Upper lobe of left lung (tissue), 4 donors: Measurements from ENCODE around the gene SPTLC2.

Experiments
- CTCF ChIP-seq, 6 experiments: fragments of 450-650 bp in 4 of 6; fragments of 200-600 bp in 2 of 6; sonication (generic) in 2 of 6; IDR thresholded peaks; one replicate each; pipeline ENCODE4 v1.5.1; 2016 to 2019; ENCODE audit warnings: antibody characterized with exemption in 6 of 6
- POLR2AphosphoS5 ChIP-seq, 2 donors: sonication (generic); formaldehyde crosslinking; IDR thresholded peaks; one replicate each; pipeline ENCODE4 v1.5.1; 2017; ENCODE audit warnings: antibody characterized with exemption in 2 of 2

DNA sequence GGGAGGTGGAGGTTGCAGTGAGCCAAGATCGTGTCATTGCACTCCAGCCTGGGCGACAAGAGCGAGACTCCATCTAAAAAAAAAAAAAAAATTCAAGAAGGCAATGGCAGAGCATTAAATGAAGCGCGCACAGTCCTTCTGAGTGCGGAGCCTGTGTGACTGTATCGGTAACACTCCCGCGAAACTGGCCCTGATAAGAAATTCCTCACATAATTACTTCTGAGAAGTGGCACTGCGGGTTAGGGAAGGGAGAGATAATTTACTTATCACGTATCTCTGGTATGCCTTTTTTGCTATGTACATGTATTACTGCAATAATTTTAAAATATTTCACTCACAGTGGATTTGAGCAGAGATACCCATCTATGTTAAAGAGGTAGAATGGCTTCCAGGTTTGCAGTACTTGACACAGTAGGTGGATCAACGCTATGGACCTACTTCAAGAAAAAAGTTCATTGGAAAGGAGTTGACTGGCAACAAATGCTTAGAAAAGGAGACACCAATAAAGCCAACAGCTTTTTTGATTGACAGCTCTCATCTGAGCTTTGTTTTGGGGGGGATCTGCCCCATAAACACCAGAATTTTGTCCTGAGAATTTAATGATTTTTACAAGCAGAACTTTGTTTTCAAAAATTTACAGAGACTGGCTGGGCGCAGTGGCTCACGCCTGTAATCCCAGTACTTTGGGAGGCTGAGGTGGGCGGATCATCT, 29.2 kb upstream of the SPTLC2 start:
- TF ChIP-seq CTCF (IDR thresholded peaks at IDR 0.05) (no peak), POLR2AphosphoS5 (IDR thresholded peaks at IDR 0.05) (no peak)
